DOHH2 (cell line): ENCODE data around the gene ENOX1.

ENCODE experiments used
- EZH2phosphoT487 ChIP-seq: fragments of 200-600 bp; sonication (generic); IDR thresholded peaks from 2 replicates; pipeline ENCODE4 v1.6.1; 2017; ENCODE audit warnings: borderline replicate concordance, mild to moderate bottlenecking, antibody characterized with exemption, low read length, moderate library complexity, mixed read lengths
- TF ChIP-seq, protein P1 (sequence below): fragments of 200-600 bp; sonication (generic); IDR thresholded peaks from one replicate; pipeline ENCODE4 v1.5.1; 2014; ENCODE audit warnings: antibody characterized with exemption, mild to moderate bottlenecking, low read depth, low read length; ENCODE audit not compliant: poor library complexity, severe bottlenecking

DNA sequence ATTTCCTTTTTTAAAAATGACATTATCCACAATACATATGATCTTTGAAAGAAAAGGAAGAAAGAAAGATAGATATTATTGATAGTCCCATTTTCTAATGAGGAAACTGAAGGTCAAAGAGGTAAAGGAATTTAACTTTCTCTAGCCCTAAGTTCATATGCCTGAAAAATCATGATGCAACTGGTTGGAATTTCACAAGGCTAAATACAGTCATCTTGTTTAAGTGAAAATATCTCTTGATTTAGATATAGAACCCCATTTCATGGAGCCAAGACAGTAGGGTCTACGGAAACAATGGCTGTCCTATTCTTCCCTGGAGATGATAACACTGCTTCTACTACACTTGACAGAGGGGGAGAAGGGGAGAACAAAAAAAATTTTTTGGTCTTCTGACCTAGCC, 397.2 kb downstream of the ENOX1 start:
- TF ChIP-seq, protein P1, sequence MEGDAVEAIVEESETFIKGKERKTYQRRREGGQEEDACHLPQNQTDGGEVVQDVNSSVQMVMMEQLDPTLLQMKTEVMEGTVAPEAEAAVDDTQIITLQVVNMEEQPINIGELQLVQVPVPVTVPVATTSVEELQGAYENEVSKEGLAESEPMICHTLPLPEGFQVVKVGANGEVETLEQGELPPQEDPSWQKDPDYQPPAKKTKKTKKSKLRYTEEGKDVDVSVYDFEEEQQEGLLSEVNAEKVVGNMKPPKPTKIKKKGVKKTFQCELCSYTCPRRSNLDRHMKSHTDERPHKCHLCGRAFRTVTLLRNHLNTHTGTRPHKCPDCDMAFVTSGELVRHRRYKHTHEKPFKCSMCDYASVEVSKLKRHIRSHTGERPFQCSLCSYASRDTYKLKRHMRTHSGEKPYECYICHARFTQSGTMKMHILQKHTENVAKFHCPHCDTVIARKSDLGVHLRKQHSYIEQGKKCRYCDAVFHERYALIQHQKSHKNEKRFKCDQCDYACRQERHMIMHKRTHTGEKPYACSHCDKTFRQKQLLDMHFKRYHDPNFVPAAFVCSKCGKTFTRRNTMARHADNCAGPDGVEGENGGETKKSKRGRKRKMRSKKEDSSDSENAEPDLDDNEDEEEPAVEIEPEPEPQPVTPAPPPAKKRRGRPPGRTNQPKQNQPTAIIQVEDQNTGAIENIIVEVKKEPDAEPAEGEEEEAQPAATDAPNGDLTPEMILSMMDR, result no peak
- no peak for TF ChIP-seq EZH2phosphoT487
